ENCODE measurements around the gene GLB1L.

- no peak for TF ChIP-seq EZH2 (IDR thresholded peaks at IDR 0.05; ENCODE audit: insufficient read depth, poor library complexity, severe bottlenecking)
- TF ChIP-seq EZH2phosphoT487 (IDR thresholded peaks at IDR 0.05; ENCODE audit: insufficient read depth, low read depth): no peak
Observed at GRCh38 chr2:219228041-219228910, 17.0 kb downstream of the GLB1L start.
